Calu3 (cell line): ENCODE data around the gene DNAJB1. TPM values are rescaled to one million over a fixed set of nuclear protein-coding genes. Genes with fewer than 3 reads are reported as not detected.
A peak's percentile ranks its signal among the peaks of the same experiment; 100 is the strongest.

Experiments
- BruUV-seq: library from RNA; stranded (reverse); fragments of 400-500 nt; replicated peaks from 2 replicates; lab custom pipeline; 2021; lab: Mats Ljungman, UMichigan
- CTCF ChIA-PET: fragments of 300-600 bp; sonication (Branson Sonifier 250); formaldehyde crosslinking; loops from one replicate; lab custom pipeline; 2022; ENCODE audit warnings: antibody characterized with exemption; lab: Charles Lee
- DNase-seq: peaks from one replicate; pipeline ENCODE4 v3.0.0; 2022
- H3K27ac Mint-ChIP-seq: one replicate; pipeline ENCODE4 v1.8.0; 2022; ENCODE audit warnings: mixed read lengths; ENCODE audit not compliant: unreplicated experiment
- H3K27me3 Mint-ChIP-seq: one replicate; pipeline ENCODE4 v1.8.0; 2022; ENCODE audit warnings: mixed read lengths; ENCODE audit not compliant: unreplicated experiment
- H3K36me3 Mint-ChIP-seq: one replicate; pipeline ENCODE4 v1.8.0; 2022; ENCODE audit warnings: mild to moderate bottlenecking, moderate library complexity, mixed read lengths; ENCODE audit not compliant: insufficient read depth, unreplicated experiment
- H3K4me1 Mint-ChIP-seq: one replicate; pipeline ENCODE4 v1.8.0; 2022; ENCODE audit warnings: mild to moderate bottlenecking, low read depth, mixed read lengths; ENCODE audit not compliant: unreplicated experiment
- H3K4me3 Mint-ChIP-seq: one replicate; pipeline ENCODE4 v1.8.0; 2022; ENCODE audit warnings: mild to moderate bottlenecking, low read depth, moderate library complexity, mixed read lengths; ENCODE audit not compliant: unreplicated experiment
- H3K9me3 Mint-ChIP-seq: one replicate; pipeline ENCODE4 v1.8.0; 2022; ENCODE audit warnings: low read depth, mixed read lengths; ENCODE audit not compliant: unreplicated experiment
- intact Hi-C: fragments of 100-400 bp; cut with micrococcal nuclease; formaldehyde crosslinking; loops from one replicate; pipeline ENCODE4 v1.10.0; 2022; ENCODE audit not compliant: unreplicated experiment
- total RNA-seq: library from RNA; stranded (reverse); gene quantifications from 2 replicates; pipeline ENCODE4 v1.2.3, GENCODE V29; 2022
- TF ChIP-seq, protein P1 (sequence below): fragments of 200-600 bp; IDR thresholded peaks from one replicate; pipeline ENCODE4 v1.8.0; 2022; ENCODE audit warnings: antibody characterized with exemption; ENCODE audit not compliant: unreplicated experiment

Gene DNAJB1
- total RNA-seq, 1 experiment from 2014 or later = 159 TPM

DNA sequence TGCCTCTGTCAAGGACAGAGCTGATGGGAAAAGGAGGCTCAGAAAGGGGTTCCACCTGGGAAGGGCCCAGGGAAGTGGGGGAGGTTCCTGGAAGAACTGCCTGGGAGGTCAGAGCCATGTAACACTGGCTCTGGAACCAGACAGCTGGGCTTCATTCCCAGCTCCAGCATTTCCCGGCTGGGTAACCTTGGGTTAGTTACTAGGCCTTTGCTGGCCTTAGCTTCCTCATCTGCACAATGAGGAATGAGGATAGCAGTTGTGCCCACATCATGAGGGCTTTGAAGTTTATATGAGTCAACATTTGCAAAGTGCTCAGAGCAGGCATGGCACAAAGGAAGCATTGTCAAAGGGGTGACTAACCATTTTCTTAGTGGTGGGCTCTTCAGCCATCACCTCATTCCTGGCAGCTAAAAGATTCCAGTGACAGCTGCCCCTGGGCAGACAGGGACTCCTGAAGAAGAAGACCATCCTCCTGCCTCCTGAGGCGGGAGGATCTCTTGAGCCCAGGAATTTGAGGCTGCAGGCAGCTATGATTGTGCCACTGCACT, 1.7 kb upstream of the DNAJB1 start:
- Mint-ChIP-seq H3K4me1 (peaks cover 26% of the 10 kb centered on the region), H3K4me3 (peak overlapping the region; percentile 15), H3K27me3 (no peaks in the 10 kb centered on the region), H3K36me3 (peaks cover 52% of the 10 kb centered on the region), H3K27ac (peak overlapping the region; percentile 89), H3K9me3 (no peaks in the 10 kb centered on the region)
- intact Hi-C loops = loop anchor here (1.0 kb wide), 1 partner anchor 9 kb away; the partner anchor contains the start of gene TECR
- TF ChIP-seq, protein P1, sequence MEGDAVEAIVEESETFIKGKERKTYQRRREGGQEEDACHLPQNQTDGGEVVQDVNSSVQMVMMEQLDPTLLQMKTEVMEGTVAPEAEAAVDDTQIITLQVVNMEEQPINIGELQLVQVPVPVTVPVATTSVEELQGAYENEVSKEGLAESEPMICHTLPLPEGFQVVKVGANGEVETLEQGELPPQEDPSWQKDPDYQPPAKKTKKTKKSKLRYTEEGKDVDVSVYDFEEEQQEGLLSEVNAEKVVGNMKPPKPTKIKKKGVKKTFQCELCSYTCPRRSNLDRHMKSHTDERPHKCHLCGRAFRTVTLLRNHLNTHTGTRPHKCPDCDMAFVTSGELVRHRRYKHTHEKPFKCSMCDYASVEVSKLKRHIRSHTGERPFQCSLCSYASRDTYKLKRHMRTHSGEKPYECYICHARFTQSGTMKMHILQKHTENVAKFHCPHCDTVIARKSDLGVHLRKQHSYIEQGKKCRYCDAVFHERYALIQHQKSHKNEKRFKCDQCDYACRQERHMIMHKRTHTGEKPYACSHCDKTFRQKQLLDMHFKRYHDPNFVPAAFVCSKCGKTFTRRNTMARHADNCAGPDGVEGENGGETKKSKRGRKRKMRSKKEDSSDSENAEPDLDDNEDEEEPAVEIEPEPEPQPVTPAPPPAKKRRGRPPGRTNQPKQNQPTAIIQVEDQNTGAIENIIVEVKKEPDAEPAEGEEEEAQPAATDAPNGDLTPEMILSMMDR = no peak
- peak; percentile 67 for DNase-seq
- CTCF ChIA-PET = interaction anchor here (0.5 to 0.6 kb wide), 4 partner anchors 9 to 309 kb away, joined by 5 to 6 read pairs (median 5); no protein-coding TSS in a partner anchor
- no TSS peak for BruUV-seq

DNA sequence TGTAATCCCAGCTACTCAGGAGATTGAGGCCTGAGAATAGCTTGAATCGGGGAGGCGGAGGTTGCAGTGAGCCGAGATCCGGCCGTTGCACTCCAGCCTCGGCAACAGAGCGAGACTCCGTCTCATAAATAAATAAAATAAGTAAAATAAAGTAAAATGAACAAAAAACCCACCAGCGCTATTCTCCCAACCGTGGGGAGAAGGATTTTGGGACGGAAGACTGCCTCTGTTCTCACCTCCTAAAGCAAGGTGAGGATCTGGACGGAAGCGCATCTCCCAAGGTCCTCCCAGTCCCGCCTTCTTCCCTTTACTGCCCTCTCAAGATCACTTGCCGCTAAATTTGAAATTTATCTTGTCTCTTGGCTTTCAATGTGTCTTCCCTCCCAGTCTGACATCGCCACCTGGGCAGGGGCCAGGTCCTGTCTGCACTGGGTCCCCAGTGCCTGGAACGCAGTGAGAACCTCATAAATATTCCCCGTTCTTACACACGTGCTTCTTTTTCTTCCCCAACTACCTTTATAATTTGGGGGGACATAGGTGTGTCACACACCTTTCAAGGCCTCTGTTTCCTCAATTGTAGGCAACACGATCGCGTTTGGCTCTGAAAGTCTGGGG, 1.2 kb upstream of the DNAJB1 start:
- Mint-ChIP-seq H3K36me3 (peaks cover 57% of the 10 kb centered on the region), H3K27ac (peak overlapping the region; percentile 89), H3K9me3 (no peaks in the 10 kb centered on the region), H3K27me3 (no peaks in the 10 kb centered on the region), H3K4me1 (peaks cover 31% of the 10 kb centered on the region), H3K4me3 (peak overlapping the region; percentile 15)
- no peak for DNase-seq
- TF ChIP-seq, protein P1 = no peak
- CTCF ChIA-PET = interaction anchor here (0.5 to 0.6 kb wide), 2 partner anchors 88 to 309 kb away, joined by 5 to 6 read pairs; no protein-coding TSS in a partner anchor
- intact Hi-C loops = no loop called here
- BruUV-seq = no TSS peak

GRCh38 chr19:14517446-14517839, 754 bp downstream of the DNAJB1 start:
- TF ChIP-seq, protein P1 = no peak

DNA sequence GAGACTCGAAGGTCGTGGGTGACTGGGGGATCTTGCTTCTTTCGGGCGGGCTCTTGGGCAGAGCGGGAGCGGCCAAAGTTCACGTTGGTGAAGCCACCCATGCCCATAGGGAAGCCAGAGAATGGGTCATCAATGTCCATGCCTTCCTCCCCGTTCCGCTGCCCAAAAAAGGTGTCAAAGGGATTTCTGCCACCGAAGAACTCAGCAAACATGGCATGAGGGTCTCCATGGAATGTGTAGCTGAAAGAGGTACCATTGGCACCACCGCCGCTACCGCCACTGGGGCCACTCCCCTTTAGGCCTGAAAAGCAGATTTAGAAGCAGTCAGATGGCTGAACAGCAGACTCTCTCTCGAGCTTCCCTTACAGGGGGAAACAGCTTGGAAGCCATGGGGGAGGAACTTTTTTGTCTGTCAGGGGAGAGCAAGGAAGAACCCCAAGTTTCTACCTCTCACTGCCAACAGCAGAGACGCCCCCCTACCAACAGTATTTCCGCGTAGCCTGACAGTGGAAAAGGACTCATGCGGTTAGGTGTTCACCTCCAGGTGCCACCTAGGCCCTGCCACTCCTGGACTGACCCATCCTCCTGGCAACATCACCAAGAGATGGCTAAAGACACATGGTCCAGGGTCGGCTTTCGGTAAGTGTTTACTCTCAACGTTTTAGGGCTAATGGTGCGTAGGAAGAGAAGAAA, 1.3 kb downstream of the DNAJB1 start:
- DNase-seq = no peak
- CTCF ChIA-PET = no interaction called here
- intact Hi-C loops = no loop called here
- Mint-ChIP-seq H3K27me3 (no peaks in the 10 kb centered on the region), H3K9me3 (no peaks in the 10 kb centered on the region), H3K36me3 (peaks cover 75% of the 10 kb centered on the region), H3K4me3 (peak overlapping the region; percentile 81), H3K27ac (peak overlapping the region; percentile 80), H3K4me1 (peaks cover 21% of the 10 kb centered on the region)
- TF ChIP-seq, protein P1 = no peak
- BruUV-seq = no TSS peak

More at GRCh38 chr19:14517446-14517839, 754 bp downstream of the DNAJB1 start:
- no TSS peak for BruUV-seq
- H3K27ac Mint-ChIP-seq = peak overlapping the region; percentile 80
- H3K9me3 Mint-ChIP-seq = no peaks in the 10 kb centered on the region
- no peak for DNase-seq
- CTCF ChIA-PET = no interaction called here
- intact Hi-C loops = no loop called here
- no peaks in the 10 kb centered on the region for H3K27me3 Mint-ChIP-seq
- H3K36me3 Mint-ChIP-seq = peaks cover 71% of the 10 kb centered on the region
- H3K4me1 Mint-ChIP-seq = peaks cover 25% of the 10 kb centered on the region
- H3K4me3 Mint-ChIP-seq = peak overlapping the region; percentile 81
